ENCODE data around the gene GALNT1. TPM values are rescaled to one million over a fixed set of nuclear protein-coding genes. Genes with fewer than 3 reads are reported as not detected.

GALNT1 gene
- total and polyA plus RNA-seq, 4 experiments from 2014 or later, result 27.9 to 33.0 (median 31.2) TPM

- no peaks in the 10 kb centered on the region for H3K9me3 ChIP-seq (ENCODE audit: control insufficient read depth in 1 of 2, low read length in 2 of 2)
- H3K4me3 Mint-ChIP-seq, result no peak overlapping the region
- CTCF ChIA-PET (ENCODE audit: partially characterized antibody), result interaction anchor here (1.2 to 1.7 kb wide), 2 partner anchors 358 to 361 kb away, joined by 5 to 10 read pairs; no protein-coding TSS in a partner anchor
- H3K4me3 ChIP-seq (ENCODE audit: low read length in 2 of 2), result no peak overlapping the region
- intact Hi-C loops (cut with micrococcal nuclease), result loop anchor here (5.0 kb wide), 1 partner anchor 98 kb away; no protein-coding TSS in a partner anchor
- no peaks in the 10 kb centered on the region for H3K27me3 ChIP-seq (ENCODE audit: insufficient read depth, low read length)
- no peak overlapping the region for H3K27ac ChIP-seq (ENCODE audit: low read depth, low read length)
- POLR2A ChIA-PET (ENCODE audit: partially characterized antibody), result no interaction called here
- no peak overlapping the region for H3K27ac Mint-ChIP-seq
- H3K4me1 Mint-ChIP-seq, result peaks cover 9 to 26% (median 17%) of the 10 kb centered on the region in 4 donors
- H3K9me3 Mint-ChIP-seq, result peaks cover 0 to 11% (median 0%) of the 10 kb centered on the region in 8 donors
- DNase-seq, result no peak
- H3K4me1 ChIP-seq (ENCODE audit: insufficient read depth, low read length), result no peaks in the 10 kb centered on the region
- H3K27me3 Mint-ChIP-seq, result no peaks in the 10 kb centered on the region
- no peaks in the 10 kb centered on the region for H3K36me3 ChIP-seq (ENCODE audit: insufficient read depth, low read length)
- peaks cover 0 to 3% of the 10 kb centered on the region in 2 donors for H3K36me3 Mint-ChIP-seq
These were observed 8.0 kb downstream of the GALNT1 start for GRCh38 chr18:35589546-35589945.

GRCh38 chr18:35590935-35591334 is 9.4 kb downstream of the GALNT1 start:
- Mint-ChIP-seq H3K4me1 (peaks cover 12 to 23% (median 19%) of the 10 kb centered on the region in 4 donors), H3K27me3 (no peaks in the 10 kb centered on the region), H3K36me3 (peaks cover 0 to 3% of the 10 kb centered on the region in 2 donors), H3K27ac (no peak overlapping the region), H3K4me3 (no peak overlapping the region), H3K9me3 (peaks cover 0 to 11% (median 0%) of the 10 kb centered on the region in 8 donors)
- intact Hi-C loops (cut with micrococcal nuclease), result no loop called here
- H3K4me1 ChIP-seq (ENCODE audit: insufficient read depth, low read length), result no peaks in the 10 kb centered on the region
- no peak overlapping the region for H3K27ac ChIP-seq (ENCODE audit: low read depth, low read length)
- ChIA-PET POLR2A (ENCODE audit: partially characterized antibody) (no interaction called here), CTCF (ENCODE audit: partially characterized antibody) (no interaction called here)
- DNase-seq, result no peak
- H3K36me3 ChIP-seq (ENCODE audit: insufficient read depth, low read length), result no peaks in the 10 kb centered on the region
- no peaks in the 10 kb centered on the region for H3K9me3 ChIP-seq (ENCODE audit: control insufficient read depth in 1 of 2, low read length in 2 of 2)
- no peaks in the 10 kb centered on the region for H3K27me3 ChIP-seq (ENCODE audit: insufficient read depth, low read length)
- H3K4me3 ChIP-seq (ENCODE audit: low read length in 2 of 2), result no peak overlapping the region

GRCh38 chr18:35592298-35592697 is 10.8 kb downstream of the GALNT1 start:
- Mint-ChIP-seq H3K36me3 (peaks cover 0 to 3% of the 10 kb centered on the region in 2 donors), H3K4me3 (no peak overlapping the region), H3K27ac (no peak overlapping the region), H3K27me3 (no peaks in the 10 kb centered on the region), H3K9me3 (peaks cover 0 to 11% (median 0%) of the 10 kb centered on the region in 8 donors), H3K4me1 (peaks cover 13 to 23% (median 18%) of the 10 kb centered on the region in 4 donors)
- Histone ChIP-seq H3K27me3 (ENCODE audit: insufficient read depth, low read length) (no peaks in the 10 kb centered on the region), H3K27ac (ENCODE audit: low read depth, low read length) (no peak overlapping the region), H3K4me3 (ENCODE audit: low read length in 2 of 2) (no peak overlapping the region), H3K4me1 (ENCODE audit: insufficient read depth, low read length) (no peaks in the 10 kb centered on the region), H3K9me3 (ENCODE audit: control insufficient read depth in 1 of 2, low read length in 2 of 2) (no peaks in the 10 kb centered on the region), H3K36me3 (ENCODE audit: insufficient read depth, low read length) (no peaks in the 10 kb centered on the region)
- POLR2A ChIA-PET (ENCODE audit: partially characterized antibody), result interaction anchor here (0.8 kb wide), 1 partner anchor 10 kb away, joined by 3 read pairs; the partner anchor contains the start of gene GALNT1
- no peak for DNase-seq
- CTCF ChIA-PET (ENCODE audit: partially characterized antibody), result no interaction called here
- intact Hi-C loops (cut with micrococcal nuclease), result no loop called here

- Mint-ChIP-seq H3K4me3 (no peak overlapping the region), H3K9me3 (peaks cover 0 to 6% (median 0%) of the 10 kb centered on the region in 8 donors), H3K27me3 (no peaks in the 10 kb centered on the region), H3K4me1 (peaks cover 11 to 18% (median 14%) of the 10 kb centered on the region in 4 donors), H3K36me3 (peaks cover 4 to 6% of the 10 kb centered on the region in 2 donors), H3K27ac (peak overlapping the region in 1 of 7 donors; percentile 0)
- Histone ChIP-seq H3K4me1 (ENCODE audit: insufficient read depth, low read length) (no peaks in the 10 kb centered on the region), H3K27ac (ENCODE audit: low read depth, low read length) (no peak overlapping the region), H3K36me3 (ENCODE audit: insufficient read depth, low read length) (no peaks in the 10 kb centered on the region), H3K4me3 (ENCODE audit: low read length in 2 of 2) (no peak overlapping the region), H3K9me3 (ENCODE audit: control insufficient read depth in 1 of 2, low read length in 2 of 2) (no peaks in the 10 kb centered on the region), H3K27me3 (ENCODE audit: insufficient read depth, low read length) (no peaks in the 10 kb centered on the region)
- intact Hi-C loops (cut with micrococcal nuclease), result no loop called here
- DNase-seq, result no peak
- POLR2A ChIA-PET (ENCODE audit: partially characterized antibody), result no interaction called here
- CTCF ChIA-PET (ENCODE audit: partially characterized antibody), result no interaction called here
These were observed 12.3 kb downstream of the GALNT1 start for GRCh38 chr18:35593859-35594258.

GRCh38 chr18:35597758-35598157 is 16.2 kb downstream of the GALNT1 start:
- CTCF ChIA-PET (ENCODE audit: partially characterized antibody), result no interaction called here

GRCh38 chr18:35602193-35602820 is 20.8 kb downstream of the GALNT1 start:
- Mint-ChIP-seq H3K9me3 (peaks cover 0 to 42% (median 33%) of the 10 kb centered on the region in 8 donors), H3K27ac (no peak overlapping the region), H3K36me3 (peaks cover 34 to 53% of the 10 kb centered on the region in 2 donors), H3K4me3 (peak overlapping the region in 2 of 8 donors; percentile 1 to 45), H3K4me1 (peaks cover 16 to 33% (median 30%) of the 10 kb centered on the region in 4 donors), H3K27me3 (no peaks in the 10 kb centered on the region)
- no peak overlapping the region for H3K27ac ChIP-seq (ENCODE audit: low read depth, low read length)
- CTCF ChIA-PET (ENCODE audit: partially characterized antibody), result no interaction called here
- DNase-seq, result no peak
- no peaks in the 10 kb centered on the region for H3K27me3 ChIP-seq (ENCODE audit: insufficient read depth, low read length)
- H3K4me1 ChIP-seq (ENCODE audit: insufficient read depth, low read length), result no peaks in the 10 kb centered on the region
- POLR2A ChIA-PET (ENCODE audit: partially characterized antibody), result no interaction called here
- no peaks in the 10 kb centered on the region for H3K36me3 ChIP-seq (ENCODE audit: insufficient read depth, low read length)
- intact Hi-C loops (cut with micrococcal nuclease), result no loop called here
- no peak overlapping the region for H3K4me3 ChIP-seq (ENCODE audit: low read length in 2 of 2)
- H3K9me3 ChIP-seq (ENCODE audit: control insufficient read depth in 1 of 2, low read length in 2 of 2), result peaks cover 0 to 3% of the 10 kb centered on the region in 2 donors

More at GRCh38 chr18:35597758-35598157, 16.2 kb downstream of the GALNT1 start:
- Mint-ChIP-seq H3K4me1 (peaks cover 10 to 19% (median 12%) of the 10 kb centered on the region in 4 donors), H3K4me3 (no peak overlapping the region), H3K9me3 (peaks cover 0 to 32% (median 25%) of the 10 kb centered on the region in 8 donors), H3K36me3 (peaks cover 27 to 37% of the 10 kb centered on the region in 2 donors), H3K27ac (no peak overlapping the region), H3K27me3 (no peaks in the 10 kb centered on the region)
- DNase-seq, result no peak
- H3K4me3 ChIP-seq (ENCODE audit: low read length in 2 of 2), result no peak overlapping the region
- intact Hi-C loops (cut with micrococcal nuclease), result no loop called here
- H3K9me3 ChIP-seq (ENCODE audit: control insufficient read depth in 1 of 2, low read length in 2 of 2), result peaks cover 0 to 3% of the 10 kb centered on the region in 2 donors
- H3K4me1 ChIP-seq (ENCODE audit: insufficient read depth, low read length), result no peaks in the 10 kb centered on the region
- H3K36me3 ChIP-seq (ENCODE audit: insufficient read depth, low read length), result no peaks in the 10 kb centered on the region
- POLR2A ChIA-PET (ENCODE audit: partially characterized antibody), result no interaction called here
- H3K27me3 ChIP-seq (ENCODE audit: insufficient read depth, low read length), result no peaks in the 10 kb centered on the region
- no peak overlapping the region for H3K27ac ChIP-seq (ENCODE audit: low read depth, low read length)

GRCh38 chr18:35603008-35603407 is 21.5 kb downstream of the GALNT1 start:
- H3K27ac ChIP-seq (ENCODE audit: low read depth, low read length), result no peak overlapping the region
- peaks cover 0 to 42% (median 33%) of the 10 kb centered on the region in 8 donors for H3K9me3 Mint-ChIP-seq
- intact Hi-C loops (cut with micrococcal nuclease), result no loop called here
- H3K4me3 ChIP-seq (ENCODE audit: low read length in 2 of 2), result no peak overlapping the region
- H3K36me3 Mint-ChIP-seq, result peaks cover 34 to 53% of the 10 kb centered on the region in 2 donors
- DNase-seq, result no peak
- CTCF ChIA-PET (ENCODE audit: partially characterized antibody), result no interaction called here
- H3K9me3 ChIP-seq (ENCODE audit: control insufficient read depth in 1 of 2, low read length in 2 of 2), result peaks cover 0 to 3% of the 10 kb centered on the region in 2 donors
- no peak overlapping the region for H3K27ac Mint-ChIP-seq
- H3K4me1 Mint-ChIP-seq, result peaks cover 19 to 37% (median 34%) of the 10 kb centered on the region in 4 donors
- no peaks in the 10 kb centered on the region for H3K36me3 ChIP-seq (ENCODE audit: insufficient read depth, low read length)
- POLR2A ChIA-PET (ENCODE audit: partially characterized antibody), result no interaction called here
- H3K4me3 Mint-ChIP-seq, result no peak overlapping the region
- H3K27me3 Mint-ChIP-seq, result no peaks in the 10 kb centered on the region
- H3K27me3 ChIP-seq (ENCODE audit: insufficient read depth, low read length), result no peaks in the 10 kb centered on the region
- H3K4me1 ChIP-seq (ENCODE audit: insufficient read depth, low read length), result no peaks in the 10 kb centered on the region

Data from CD4-positive, alpha-beta memory T cell (primary cell).